HL-60 (cell line): Measurements from ENCODE around the gene STRN3.

Source experiments
- DNase-seq, 2 experiments: peaks; one replicate each; pipeline ENCODE4 v3.0.0-alpha.2; 2010 to 2020; ENCODE audit warnings: low read depth in 1 of 2, low spot score in 1 of 2
- H3K27ac ChIP-seq: fragments of 250-450 bp; sonication (Bioruptor Pico); replicated peaks from 2 replicates; pipeline ENCODE4 v1.5.1; 2020; ENCODE audit warnings: mild to moderate bottlenecking, moderate library complexity
- H3K27me3 ChIP-seq: fragments of 250-450 bp; sonication (Bioruptor Pico); 2 replicates; pipeline ENCODE4 v1.5.1; 2021; ENCODE audit warnings: mild to moderate bottlenecking, moderate library complexity; ENCODE audit not compliant: insufficient read depth, poor library complexity, severe bottlenecking
- H3K4me3 ChIP-seq: replicated peaks from 2 replicates; pipeline ENCODE4 v1.5.1; 2011; ENCODE audit warnings: mild to moderate bottlenecking, control low read depth, low read length; ENCODE audit not compliant: insufficient read depth
- CTCF ChIP-seq: IDR thresholded peaks from one replicate; pipeline ENCODE4 v1.5.1; 2011; ENCODE audit warnings: low read length, control low read depth, inconsistent platforms; ENCODE audit not compliant: insufficient read depth
- GABPA ChIP-seq: IDR thresholded peaks from 2 replicates; pipeline ENCODE4 v1.6.1; 2012; ENCODE audit warnings: low read depth
- POLR2AphosphoS5 ChIP-seq: IDR thresholded peaks from 2 replicates; pipeline ENCODE4 v1.6.1; 2012; ENCODE audit warnings: low read depth
- REST ChIP-seq: IDR thresholded peaks from 2 replicates; pipeline ENCODE4 v1.6.1; 2012; ENCODE audit warnings: low read depth; ENCODE audit not compliant: insufficient replicate concordance
- SPI1 ChIP-seq: IDR thresholded peaks from 2 replicates; pipeline ENCODE4 v1.6.1; 2012; ENCODE audit warnings: low read depth, mild to moderate bottlenecking, borderline replicate concordance

Gene STRN3

GRCh38 chr14:31001339-31001658 is 24.9 kb downstream of the STRN3 start:
- TF ChIP-seq REST: no peak
- no peak for TF ChIP-seq POLR2AphosphoS5
- TF ChIP-seq SPI1: no peak
- no peak for TF ChIP-seq GABPA
- TF ChIP-seq CTCF: no peak
- H3K4me3 ChIP-seq: no peak overlapping the region
- DNase-seq: no peak
- no peaks in the 10 kb centered on the region for H3K27me3 ChIP-seq
- no peak overlapping the region for H3K27ac ChIP-seq

DNA sequence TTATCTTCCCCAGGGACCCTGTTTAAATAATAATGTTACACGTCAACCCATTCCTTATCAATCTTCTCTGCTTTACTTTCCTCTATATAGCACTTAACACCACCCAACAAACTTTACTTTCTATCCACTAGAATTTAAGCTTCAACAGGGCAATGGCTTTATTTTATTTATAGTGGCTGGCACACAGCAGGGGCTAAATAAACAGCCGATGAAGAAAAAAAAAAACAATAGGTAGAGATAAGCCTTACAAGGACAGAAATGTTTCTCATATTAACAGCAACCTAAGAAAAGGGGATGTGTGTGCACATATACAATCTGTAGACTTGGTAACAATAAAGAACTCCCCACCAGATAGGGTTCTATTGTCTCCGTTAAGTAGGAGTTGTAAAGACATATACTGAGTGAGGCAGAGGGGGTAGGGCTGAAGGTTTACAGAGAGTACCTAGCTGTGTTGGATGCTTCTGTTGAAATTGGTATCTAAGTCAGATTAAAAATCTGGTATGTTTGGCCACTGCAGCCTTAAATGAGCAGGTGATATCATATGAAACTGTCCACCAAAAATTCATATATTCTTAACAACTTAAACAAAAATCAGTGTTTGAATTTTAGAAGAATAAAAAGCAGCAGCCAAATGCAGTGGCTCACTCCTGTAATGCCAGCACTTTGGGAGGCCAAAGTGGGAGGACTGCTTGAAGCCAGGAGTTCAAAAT is 25.4 kb downstream of the STRN3 start:
- DNase-seq: no peak
- no peak overlapping the region for H3K27ac ChIP-seq
- H3K27me3 ChIP-seq: no peaks in the 10 kb centered on the region
- TF ChIP-seq POLR2AphosphoS5 (no peak), SPI1 (no peak), GABPA (no peak), CTCF (no peak), REST (no peak)
- H3K4me3 ChIP-seq: no peak overlapping the region

- no peak for TF ChIP-seq CTCF
- no peak for TF ChIP-seq REST
- no peak for TF ChIP-seq GABPA
- no peak for TF ChIP-seq SPI1
- TF ChIP-seq POLR2AphosphoS5: no peak
- no peak for DNase-seq
- H3K27ac ChIP-seq: no peak overlapping the region
- H3K4me3 ChIP-seq: no peak overlapping the region
- no peaks in the 10 kb centered on the region for H3K27me3 ChIP-seq
Measured at GRCh38 chr14:30999038-30999773, 27.0 kb downstream of the STRN3 start.
